K562 (cell line): ENCODE results near the gene RASL10B.

Experiments
- ATF1 ChIP-seq, 2 experiments: fragments of 450-650 bp in 1 of 2; IDR thresholded peaks; 2 replicates each; pipeline ENCODE4 v1.6.1; 2016; ENCODE audit warnings: missing compliant biosample characterization in 1 of 2, missing genetic modification characterization in 1 of 2
- CEBPB ChIP-seq: fragments of 450-650 bp; IDR thresholded peaks from 2 replicates; pipeline ENCODE4 v1.6.1; 2016; ENCODE audit warnings: missing genetic modification characterization, missing compliant biosample characterization
- ETV5 ChIP-seq: sonication (generic); formaldehyde crosslinking; IDR thresholded peaks from 2 replicates; pipeline ENCODE4 v1.4.0; 2020; ENCODE audit warnings: low read depth, mild to moderate bottlenecking, missing genetic modification reagents
- TAF7 ChIP-seq: fragments of 450-650 bp; IDR thresholded peaks from 2 replicates; pipeline ENCODE4 v1.6.1; 2016; ENCODE audit warnings: missing genetic modification characterization, missing compliant biosample characterization
- TF ChIP-seq, protein P1 (sequence below): fragments of 250-450 bp; sonication (Bioruptor Pico); IDR thresholded peaks from 2 replicates; pipeline ENCODE4 v1.5.0; 2021

GRCh38 chr17:35765756-35766488 is 34.5 kb downstream of the RASL10B start:
- TF ChIP-seq CEBPB (tag) (no peak), ETV5 (CRISPR knock-in tag) (no peak), TAF7 (tag) (no peak), ATF1 (CRISPR knock-in tag; IDR thresholded peaks at IDR 0.05) (no peak), ATF1 (tag; IDR thresholded peaks at IDR 0.05) (no peak)
- TF ChIP-seq, protein P1, sequence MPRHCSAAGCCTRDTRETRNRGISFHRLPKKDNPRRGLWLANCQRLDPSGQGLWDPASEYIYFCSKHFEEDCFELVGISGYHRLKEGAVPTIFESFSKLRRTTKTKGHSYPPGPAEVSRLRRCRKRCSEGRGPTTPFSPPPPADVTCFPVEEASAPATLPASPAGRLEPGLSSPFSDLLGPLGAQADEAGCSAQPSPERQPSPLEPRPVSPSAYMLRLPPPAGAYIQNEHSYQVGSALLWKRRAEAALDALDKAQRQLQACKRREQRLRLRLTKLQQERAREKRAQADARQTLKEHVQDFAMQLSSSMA: no peak
